Measurements from ENCODE around the gene POU3F4.

POU3F4 gene

GRCh38 chrX:83508006-83508405 lies at the start of gene POU3F4:
Gene POU3F4, plus strand, starts transcription at chrX:83508290. Its CDS starts 35 bp downstream, at chrX:83508325.
- no peak for DNase-seq

- peak; percentile 4 for DNase-seq
Observed at GRCh38 chrX:83469551-83469950, 38.5 kb upstream of the POU3F4 start.

- DNase-seq = no peak
Observed at GRCh38 chrX:83495898-83496297, 12.2 kb upstream of the POU3F4 start.

GRCh38 chrX:83501003-83501402 lies 7.1 kb upstream of the POU3F4 start:
- DNase-seq = no peak

- no peak for DNase-seq
Observed at GRCh38 chrX:83501530-83501929, 6.6 kb upstream of the POU3F4 start.

GRCh38 chrX:83504721-83505479 lies 3.2 kb upstream of the POU3F4 start:
- DNase-seq = no peak

- DNase-seq = no peak
Observed at GRCh38 chrX:83508526-83509253, 600 bp downstream of the POU3F4 start.

- DNase-seq = no peak
Observed at GRCh38 chrX:83509254-83509801, 1.2 kb downstream of the POU3F4 start.

GRCh38 chrX:83510510-83511062 lies 2.5 kb downstream of the POU3F4 start:
- DNase-seq = no peak

- DNase-seq = no peak
Observed at GRCh38 chrX:83511208-83511607, 3.1 kb downstream of the POU3F4 start.

- no peak for DNase-seq
Observed at GRCh38 chrX:83512111-83512510, 4.0 kb downstream of the POU3F4 start.

- DNase-seq = no peak
Observed at GRCh38 chrX:83516597-83516996, 8.5 kb downstream of the POU3F4 start.

GRCh38 chrX:83521905-83522304 lies 13.8 kb downstream of the POU3F4 start:
- DNase-seq = no peak

- DNase-seq = no peak
Observed at GRCh38 chrX:83529950-83530349, 21.9 kb downstream of the POU3F4 start.

GRCh38 chrX:83535417-83536196 lies 27.5 kb downstream of the POU3F4 start:
- no peak for DNase-seq
